OCI-LY7 (cell line): ENCODE measurements around the gene AP3S2. TPM values are rescaled to one million over a fixed set of nuclear protein-coding genes. Genes with fewer than 3 reads are reported as not detected.
A peak's percentile ranks its signal among the peaks of the same experiment; 100 is the strongest.
"Not testable (repeated sequence)": the region's sequence is repeated elsewhere in the genome, so short reads cannot be mapped to it uniquely, and the experiment has no call there.

Experiments used
- BruUV-seq: library from RNA; stranded (reverse); fragments of 400-500 nt; replicated peaks from 2 replicates; lab custom pipeline; 2021; lab: Mats Ljungman, UMichigan
- CTCF ChIA-PET: fragments of 300-600 bp; sonication (Branson Sonifier 250); formaldehyde crosslinking; loops from one replicate; lab custom pipeline; 2022; ENCODE audit warnings: antibody characterized with exemption; ENCODE audit not compliant: unreplicated experiment; lab: Charles Lee
- POLR2A ChIA-PET: fragments of 300-600 bp; sonication (Branson Sonifier 250); formaldehyde crosslinking; loops from one replicate; lab custom pipeline; 2022; ENCODE audit warnings: antibody characterized with exemption; lab: Charles Lee
- DNase-seq: peaks from one replicate; pipeline ENCODE4 v3.0.0-alpha.2; 2015; ENCODE audit warnings: low spot score
- H2AFZ ChIP-seq: fragments of 200-600 bp; sonication (generic), shearing (Covaris generic); 2 replicates; pipeline ENCODE4 v1.6.1; 2014; ENCODE audit warnings: mild to moderate bottlenecking, antibody characterized with exemption, low read length, moderate library complexity
- H3K27ac ChIP-seq: fragments of 200-600 bp; sonication (generic); 2 replicates; pipeline ENCODE4 v1.5.1; 2014; ENCODE audit warnings: mixed run types, low read depth, mild to moderate bottlenecking, moderate library complexity, low read length, inconsistent platforms; ENCODE audit not compliant: poor library complexity, severe bottlenecking
- H3K36me3 ChIP-seq: fragments of 200-600 bp; sonication (generic); 2 replicates; pipeline ENCODE4 v1.6.1; 2014; ENCODE audit warnings: mild to moderate bottlenecking, antibody characterized with exemption, low read length, moderate library complexity, mixed read lengths; ENCODE audit not compliant: insufficient read depth
- H3K4me1 ChIP-seq: fragments of 200-600 bp; sonication (generic); 2 replicates; pipeline ENCODE4 v1.5.1; 2014; ENCODE audit warnings: mild to moderate bottlenecking, low read length; ENCODE audit not compliant: insufficient read depth, poor library complexity, severe bottlenecking
- H3K4me2 ChIP-seq: fragments of 200-600 bp; sonication (generic); 2 replicates; pipeline ENCODE4 v1.6.1; 2014; ENCODE audit warnings: mild to moderate bottlenecking, low read length
- H3K4me3 ChIP-seq: fragments of 200-600 bp; sonication (generic); 2 replicates; pipeline ENCODE4 v1.5.1; 2014; ENCODE audit warnings: mild to moderate bottlenecking, low read depth, low read length; ENCODE audit not compliant: poor library complexity, severe bottlenecking
- H3K79me2 ChIP-seq: fragments of 200-600 bp; sonication (generic); 2 replicates; pipeline ENCODE4 v1.6.1; 2016; ENCODE audit warnings: low read depth, mild to moderate bottlenecking, low read length, moderate library complexity, mixed read lengths; ENCODE audit not compliant: insufficient read depth
- H3K9me2 ChIP-seq: fragments of 200-600 bp; sonication (generic); 2 replicates; pipeline ENCODE4 v1.6.1; 2016; ENCODE audit warnings: mild to moderate bottlenecking, low read length, mixed read lengths; ENCODE audit not compliant: insufficient read depth
- H3K9me3 ChIP-seq: fragments of 200-600 bp; sonication (generic); 2 replicates; pipeline ENCODE4 v1.6.1; 2014; ENCODE audit warnings: mild to moderate bottlenecking, mixed run types, low read length, mixed read lengths
- H4K20me1 ChIP-seq: fragments of 200-600 bp; sonication (generic); 2 replicates; pipeline ENCODE4 v1.6.1; 2014; ENCODE audit warnings: mild to moderate bottlenecking, antibody characterized with exemption, low read length, moderate library complexity, mixed read lengths; ENCODE audit not compliant: insufficient read depth
- CTCF ChIP-seq: fragments of 200-600 bp; sonication (generic); conservative IDR thresholded peaks from 2 replicates; pipeline ENCODE4 v1.5.1; 2014; ENCODE audit warnings: mild to moderate bottlenecking, antibody characterized with exemption, low read length, moderate library complexity, mixed read lengths
- EZH2phosphoT487 ChIP-seq: fragments of 200-600 bp; sonication (generic); IDR thresholded peaks from 2 replicates; pipeline ENCODE4 v1.6.1; 2018; ENCODE audit warnings: low read depth, borderline replicate concordance, mild to moderate bottlenecking, mixed run types, antibody characterized with exemption, low read length, moderate library complexity, mixed read lengths
- intact Hi-C: fragments of 100-400 bp; cut with micrococcal nuclease; formaldehyde crosslinking; loops from one replicate; pipeline ENCODE4 v1.10.0; 2022; ENCODE audit not compliant: unreplicated experiment
- total RNA-seq, 2 experiments: library from RNA; depleted of rRNA in 1 of 2; stranded (reverse); fragments of >200 nt in 1 of 2; shearing (Covaris generic) in 1 of 2; gene quantifications; 2 replicates each; pipeline ENCODE4 v1.2.3, GENCODE V29; 2014 to 2022

The AP3S2 gene
- total RNA-seq, 2 experiments from 2014 or later: 20.8 to 30.4 TPM

- no TSS peak for BruUV-seq
Observed at GRCh38 chr15:89888214-89888804, 5.5 kb downstream of the AP3S2 start.

GRCh38 chr15:89885611-89886010 is 8.2 kb downstream of the AP3S2 start:
- H3K36me3 ChIP-seq: peaks cover 64% of the 10 kb centered on the region
- no peak for DNase-seq
- POLR2A ChIA-PET: interaction anchor here (0.8 kb wide), 1 partner anchor 11 kb away, joined by 7 read pairs; no protein-coding TSS in a partner anchor
- no peaks in the 10 kb centered on the region for H4K20me1 ChIP-seq
- H3K9me2 ChIP-seq: no peaks in the 10 kb centered on the region
- H3K4me3 ChIP-seq: no peak overlapping the region
- TF ChIP-seq CTCF (no peak), EZH2phosphoT487 (no peak)
- no TSS peak for BruUV-seq
- CTCF ChIA-PET: no interaction called here
- peaks cover 4% of the 10 kb centered on the region for H3K4me1 ChIP-seq
- no peak overlapping the region for H2AFZ ChIP-seq
- no peak overlapping the region for H3K4me2 ChIP-seq
- no peak overlapping the region for H3K27ac ChIP-seq
- H3K9me3 ChIP-seq: no peaks in the 10 kb centered on the region
- intact Hi-C loops: no loop called here
- H3K79me2 ChIP-seq: peaks cover 5% of the 10 kb centered on the region; the same call in 1 of the 2 replicates

More at GRCh38 chr15:89888214-89888804, 5.5 kb downstream of the AP3S2 start:
- TF ChIP-seq CTCF (peak; percentile 67), EZH2phosphoT487 (no peak)
- Histone ChIP-seq H3K27ac (no peak overlapping the region), H3K9me3 (no peaks in the 10 kb centered on the region), H3K4me1 (peaks cover 28% of the 10 kb centered on the region), H3K79me2 (peaks cover 31% of the 10 kb centered on the region; the same call in 1 of the 2 replicates), H4K20me1 (no peaks in the 10 kb centered on the region), H3K4me3 (no peak overlapping the region), H3K36me3 (peaks cover 52% of the 10 kb centered on the region), H3K4me2 (no peak overlapping the region), H3K9me2 (no peaks in the 10 kb centered on the region), H2AFZ (no peak overlapping the region)
- intact Hi-C loops: no loop called here
- POLR2A ChIA-PET: interaction anchor here (0.5 to 2.4 kb wide), 8 partner anchors 14 to 408 kb away, joined by 3 to 12 read pairs (median 3); no protein-coding TSS in a partner anchor
- CTCF ChIA-PET: interaction anchor here (0.7 kb wide), 1 partner anchor 14 kb away, joined by 3 read pairs; no protein-coding TSS in a partner anchor
- peak; percentile 22 for DNase-seq

- H3K9me3 ChIP-seq, H3K4me1 ChIP-seq, H3K4me2 ChIP-seq, H3K9me2 ChIP-seq, DNase-seq, BruUV-seq, H3K79me2 ChIP-seq, H4K20me1 ChIP-seq, H3K27ac ChIP-seq, H2AFZ ChIP-seq, H3K4me3 ChIP-seq, intact Hi-C loops, CTCF ChIA-PET: not testable (repeated sequence)
- POLR2A ChIA-PET: interaction anchor here (0.7 to 0.8 kb wide), 2 partner anchors 10 to 78 kb away, joined by 3 to 7 read pairs; no protein-coding TSS in a partner anchor
- peaks cover 63% of the 10 kb centered on the region for H3K36me3 ChIP-seq
Observed at GRCh38 chr15:89885179-89885578, 8.6 kb downstream of the AP3S2 start.
